Activated CD4-positive, alpha-beta T cell treated with anti-CD3 and anti-CD28 coated beads for 24 hours (primary cell): ENCODE measurements around the gene CLDN4.

Experiments
- DNase-seq, 2 donors: peaks; one replicate each; pipeline ENCODE4 v3.0.0-alpha.2; 2020; ENCODE audit warnings: low read depth in 2 of 2

CLDN4 gene

DNA sequence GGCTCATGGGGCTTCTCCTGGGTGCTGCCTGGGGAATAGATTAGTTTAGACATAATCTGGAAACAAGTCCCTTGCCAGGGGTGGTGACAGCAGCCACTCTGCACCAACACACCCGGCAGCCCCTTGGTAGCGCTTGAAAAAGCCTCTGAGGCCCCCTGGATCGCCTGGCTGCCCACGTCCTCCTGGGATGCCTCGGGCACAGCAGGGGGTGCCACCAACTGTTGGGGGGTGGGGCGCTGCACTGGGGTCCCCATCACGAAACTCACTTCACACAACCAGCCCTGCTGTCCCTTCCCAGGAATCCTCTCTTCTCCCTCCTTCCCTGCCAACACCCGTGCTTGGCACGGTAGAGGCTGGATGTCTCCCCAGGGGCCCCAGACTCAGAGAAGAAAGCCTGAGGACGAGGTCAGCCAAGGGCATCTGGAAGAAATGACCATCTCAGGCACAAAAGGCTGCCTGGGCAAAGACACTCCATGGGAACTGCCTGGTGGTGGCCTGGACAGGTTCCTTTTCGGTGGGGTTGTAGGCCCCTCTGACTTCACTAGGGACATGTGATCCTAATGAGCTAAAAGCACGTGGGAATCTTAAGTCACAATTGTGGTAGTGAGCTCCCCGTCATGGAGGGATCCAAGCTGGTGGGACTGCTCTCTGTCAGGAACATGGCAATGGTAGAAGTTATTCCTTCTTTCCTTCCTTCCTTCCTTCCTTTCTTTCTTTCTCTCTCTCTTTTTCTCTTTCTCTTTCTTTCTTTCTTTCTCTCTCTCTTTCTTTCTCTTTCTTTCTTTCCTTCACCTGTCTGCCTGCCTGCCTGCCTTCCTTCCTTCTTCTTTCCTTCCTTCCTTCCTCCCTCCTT is 41.5 kb downstream of the CLDN4 start:
- DNase-seq: no peak

DNA sequence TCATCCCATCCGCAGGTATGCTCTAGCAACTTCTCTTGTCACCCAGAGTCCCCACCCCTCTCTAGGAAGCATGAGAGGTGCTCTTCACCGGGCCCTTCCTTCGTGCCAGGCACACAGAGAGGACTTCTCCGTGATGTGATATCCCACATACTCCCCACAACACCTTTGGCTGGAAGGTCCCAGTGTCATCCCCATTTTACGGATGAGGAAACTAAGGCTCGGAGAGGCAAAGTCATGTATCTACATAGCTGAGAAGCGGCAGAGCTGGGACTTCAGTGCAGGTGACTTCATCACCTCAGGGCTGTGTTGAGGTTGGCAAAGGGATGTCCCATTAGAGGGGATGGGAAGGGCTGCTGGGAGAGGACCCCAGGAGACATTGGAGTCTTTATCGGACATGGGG is 45.6 kb downstream of the CLDN4 start:
- no peak for DNase-seq

DNA sequence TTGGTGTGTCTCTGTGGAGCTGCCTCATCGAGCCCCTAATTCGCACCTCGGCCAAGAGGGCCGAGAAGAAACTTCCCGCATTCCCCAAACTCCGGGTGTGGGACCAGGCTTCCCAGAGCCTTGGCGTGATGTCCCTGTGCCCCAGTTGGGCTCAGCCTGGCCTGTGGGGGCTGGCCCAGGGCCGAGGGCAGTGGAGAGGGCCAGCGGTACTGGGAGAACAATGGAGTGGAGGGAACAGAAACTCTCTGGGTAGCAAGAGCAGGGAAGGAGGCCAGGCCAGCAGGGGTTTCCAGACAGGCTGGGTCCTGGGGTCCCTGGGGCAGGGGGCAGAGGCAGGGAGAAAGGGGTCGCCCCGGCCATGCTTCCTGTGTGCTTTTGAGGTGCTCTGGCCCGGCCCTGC is 46.2 kb downstream of the CLDN4 start:
- DNase-seq: no peak

DNA sequence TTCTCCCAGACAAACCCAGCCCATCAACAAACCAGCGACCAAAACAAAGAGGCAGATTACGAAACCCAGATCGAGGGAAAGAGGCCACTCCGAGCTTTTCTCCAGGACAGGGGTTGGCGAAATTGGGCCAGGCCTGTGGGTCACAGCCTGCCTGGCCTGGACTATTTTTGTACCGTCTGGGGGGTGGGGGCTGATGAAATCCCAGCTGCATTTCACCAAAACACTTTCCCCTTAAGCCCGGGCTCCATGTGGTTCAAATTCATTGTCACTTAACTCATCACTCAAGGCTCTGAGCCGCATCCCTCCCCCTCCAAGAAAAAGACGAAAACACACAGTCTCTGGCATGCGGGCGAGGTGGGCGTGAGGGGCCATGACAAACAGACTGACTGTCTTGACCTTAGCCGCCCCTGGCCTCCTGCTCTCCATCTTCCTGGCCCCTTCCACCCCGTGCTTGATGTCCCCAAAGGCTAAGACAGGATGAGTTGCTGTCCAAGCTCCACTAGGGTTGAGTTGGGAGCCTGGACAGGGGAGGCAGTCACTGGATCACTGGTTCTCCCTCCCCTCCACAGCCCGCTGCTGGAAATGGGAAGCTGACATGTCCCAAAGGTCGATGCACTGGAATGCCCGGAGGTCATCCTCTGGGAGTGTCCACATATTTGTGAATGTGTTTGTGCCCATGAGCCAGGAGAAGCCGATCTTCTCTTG is 49.3 kb downstream of the CLDN4 start:
- no peak for DNase-seq

GRCh38 chr7:73880755-73881328 is 50.0 kb downstream of the CLDN4 start:
- no peak for DNase-seq

- no peak for DNase-seq
These were observed 50.7 kb downstream of the CLDN4 start for GRCh38 chr7:73881352-73882046.

- DNase-seq: no peak
These were observed 51.2 kb downstream of the CLDN4 start for GRCh38 chr7:73882047-73882402.
